Measurements from ENCODE around the gene LRMDA. TPM values are rescaled to one million over a fixed set of nuclear protein-coding genes. Genes with fewer than 3 reads are reported as not detected.

LRMDA gene
- total and polyA plus RNA-seq, 2 of the 8 experiments (the other 6 are each of a cell fraction or from before 2014, with no cell fraction given), result 0.86 to 2.8 TPM

DNA sequence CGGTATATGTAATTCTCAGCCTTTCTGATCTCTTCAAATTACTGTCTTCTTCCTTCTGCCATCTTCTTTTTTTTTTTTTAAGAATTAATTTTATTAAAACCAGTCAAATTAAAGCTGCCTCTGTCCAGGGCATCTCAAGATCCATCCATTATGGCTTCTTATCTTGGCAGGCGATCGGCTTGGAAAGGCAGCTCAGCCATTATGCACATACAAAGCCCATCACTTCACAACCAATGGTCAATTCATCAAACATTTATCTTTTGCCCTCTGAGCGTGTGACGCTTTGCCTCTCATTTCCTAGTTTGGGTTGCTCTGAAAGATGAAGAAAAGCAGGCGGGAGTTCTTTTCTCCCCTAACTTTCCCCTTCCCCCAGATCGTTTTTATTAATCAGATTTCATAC, 591.6 kb downstream of the LRMDA start (continued):
- TF ChIP-seq, protein P1, sequence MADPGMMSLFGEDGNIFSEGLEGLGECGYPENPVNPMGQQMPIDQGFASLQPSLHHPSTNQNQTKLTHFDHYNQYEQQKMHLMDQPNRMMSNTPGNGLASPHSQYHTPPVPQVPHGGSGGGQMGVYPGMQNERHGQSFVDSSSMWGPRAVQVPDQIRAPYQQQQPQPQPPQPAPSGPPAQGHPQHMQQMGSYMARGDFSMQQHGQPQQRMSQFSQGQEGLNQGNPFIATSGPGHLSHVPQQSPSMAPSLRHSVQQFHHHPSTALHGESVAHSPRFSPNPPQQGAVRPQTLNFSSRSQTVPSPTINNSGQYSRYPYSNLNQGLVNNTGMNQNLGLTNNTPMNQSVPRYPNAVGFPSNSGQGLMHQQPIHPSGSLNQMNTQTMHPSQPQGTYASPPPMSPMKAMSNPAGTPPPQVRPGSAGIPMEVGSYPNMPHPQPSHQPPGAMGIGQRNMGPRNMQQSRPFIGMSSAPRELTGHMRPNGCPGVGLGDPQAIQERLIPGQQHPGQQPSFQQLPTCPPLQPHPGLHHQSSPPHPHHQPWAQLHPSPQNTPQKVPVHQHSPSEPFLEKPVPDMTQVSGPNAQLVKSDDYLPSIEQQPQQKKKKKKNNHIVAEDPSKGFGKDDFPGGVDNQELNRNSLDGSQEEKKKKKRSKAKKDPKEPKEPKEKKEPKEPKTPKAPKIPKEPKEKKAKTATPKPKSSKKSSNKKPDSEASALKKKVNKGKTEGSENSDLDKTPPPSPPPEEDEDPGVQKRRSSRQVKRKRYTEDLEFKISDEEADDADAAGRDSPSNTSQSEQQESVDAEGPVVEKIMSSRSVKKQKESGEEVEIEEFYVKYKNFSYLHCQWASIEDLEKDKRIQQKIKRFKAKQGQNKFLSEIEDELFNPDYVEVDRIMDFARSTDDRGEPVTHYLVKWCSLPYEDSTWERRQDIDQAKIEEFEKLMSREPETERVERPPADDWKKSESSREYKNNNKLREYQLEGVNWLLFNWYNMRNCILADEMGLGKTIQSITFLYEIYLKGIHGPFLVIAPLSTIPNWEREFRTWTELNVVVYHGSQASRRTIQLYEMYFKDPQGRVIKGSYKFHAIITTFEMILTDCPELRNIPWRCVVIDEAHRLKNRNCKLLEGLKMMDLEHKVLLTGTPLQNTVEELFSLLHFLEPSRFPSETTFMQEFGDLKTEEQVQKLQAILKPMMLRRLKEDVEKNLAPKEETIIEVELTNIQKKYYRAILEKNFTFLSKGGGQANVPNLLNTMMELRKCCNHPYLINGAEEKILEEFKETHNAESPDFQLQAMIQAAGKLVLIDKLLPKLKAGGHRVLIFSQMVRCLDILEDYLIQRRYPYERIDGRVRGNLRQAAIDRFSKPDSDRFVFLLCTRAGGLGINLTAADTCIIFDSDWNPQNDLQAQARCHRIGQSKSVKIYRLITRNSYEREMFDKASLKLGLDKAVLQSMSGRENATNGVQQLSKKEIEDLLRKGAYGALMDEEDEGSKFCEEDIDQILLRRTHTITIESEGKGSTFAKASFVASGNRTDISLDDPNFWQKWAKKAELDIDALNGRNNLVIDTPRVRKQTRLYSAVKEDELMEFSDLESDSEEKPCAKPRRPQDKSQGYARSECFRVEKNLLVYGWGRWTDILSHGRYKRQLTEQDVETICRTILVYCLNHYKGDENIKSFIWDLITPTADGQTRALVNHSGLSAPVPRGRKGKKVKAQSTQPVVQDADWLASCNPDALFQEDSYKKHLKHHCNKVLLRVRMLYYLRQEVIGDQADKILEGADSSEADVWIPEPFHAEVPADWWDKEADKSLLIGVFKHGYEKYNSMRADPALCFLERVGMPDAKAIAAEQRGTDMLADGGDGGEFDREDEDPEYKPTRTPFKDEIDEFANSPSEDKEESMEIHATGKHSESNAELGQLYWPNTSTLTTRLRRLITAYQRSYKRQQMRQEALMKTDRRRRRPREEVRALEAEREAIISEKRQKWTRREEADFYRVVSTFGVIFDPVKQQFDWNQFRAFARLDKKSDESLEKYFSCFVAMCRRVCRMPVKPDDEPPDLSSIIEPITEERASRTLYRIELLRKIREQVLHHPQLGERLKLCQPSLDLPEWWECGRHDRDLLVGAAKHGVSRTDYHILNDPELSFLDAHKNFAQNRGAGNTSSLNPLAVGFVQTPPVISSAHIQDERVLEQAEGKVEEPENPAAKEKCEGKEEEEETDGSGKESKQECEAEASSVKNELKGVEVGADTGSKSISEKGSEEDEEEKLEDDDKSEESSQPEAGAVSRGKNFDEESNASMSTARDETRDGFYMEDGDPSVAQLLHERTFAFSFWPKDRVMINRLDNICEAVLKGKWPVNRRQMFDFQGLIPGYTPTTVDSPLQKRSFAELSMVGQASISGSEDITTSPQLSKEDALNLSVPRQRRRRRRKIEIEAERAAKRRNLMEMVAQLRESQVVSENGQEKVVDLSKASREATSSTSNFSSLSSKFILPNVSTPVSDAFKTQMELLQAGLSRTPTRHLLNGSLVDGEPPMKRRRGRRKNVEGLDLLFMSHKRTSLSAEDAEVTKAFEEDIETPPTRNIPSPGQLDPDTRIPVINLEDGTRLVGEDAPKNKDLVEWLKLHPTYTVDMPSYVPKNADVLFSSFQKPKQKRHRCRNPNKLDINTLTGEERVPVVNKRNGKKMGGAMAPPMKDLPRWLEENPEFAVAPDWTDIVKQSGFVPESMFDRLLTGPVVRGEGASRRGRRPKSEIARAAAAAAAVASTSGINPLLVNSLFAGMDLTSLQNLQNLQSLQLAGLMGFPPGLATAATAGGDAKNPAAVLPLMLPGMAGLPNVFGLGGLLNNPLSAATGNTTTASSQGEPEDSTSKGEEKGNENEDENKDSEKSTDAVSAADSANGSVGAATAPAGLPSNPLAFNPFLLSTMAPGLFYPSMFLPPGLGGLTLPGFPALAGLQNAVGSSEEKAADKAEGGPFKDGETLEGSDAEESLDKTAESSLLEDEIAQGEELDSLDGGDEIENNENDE (IDR thresholded peaks at IDR 0.05; ENCODE audit: insufficient replicate concordance, low read length), result no peak
- TF ChIP-seq PHF8 (conservative IDR thresholded peaks at IDR 0.05; ENCODE audit: low read depth, low read length) (no peak), MAFK (IDR thresholded peaks at IDR 0.05; ENCODE audit: low read depth, low read length) (no peak), CEBPB (IDR thresholded peaks at IDR 0.05; ENCODE audit: low read depth, low read length) (no peak), TCF12 (IDR thresholded peaks at IDR 0.05; ENCODE audit: low read depth, low read length) (no peak), CHD1 (IDR thresholded peaks at IDR 0.05; ENCODE audit: low read depth, low read length) (no peak), POLR2A (IDR thresholded peaks at IDR 0.05; ENCODE audit: control extremely low read depth in 1 of 2, low read depth in 2 of 2, low read length in 2 of 2) (no peak), TBP (IDR thresholded peaks at IDR 0.05; ENCODE audit: low read depth, low read length) (no peak), ZNF274 (IDR thresholded peaks at IDR 0.05; ENCODE audit: borderline replicate concordance, extremely low read depth, low read length) (no peak), GABPA (IDR thresholded peaks at IDR 0.05; ENCODE audit: borderline replicate concordance, insufficient read depth, low read length) (no peak)
- TF ChIP-seq, protein P2, sequence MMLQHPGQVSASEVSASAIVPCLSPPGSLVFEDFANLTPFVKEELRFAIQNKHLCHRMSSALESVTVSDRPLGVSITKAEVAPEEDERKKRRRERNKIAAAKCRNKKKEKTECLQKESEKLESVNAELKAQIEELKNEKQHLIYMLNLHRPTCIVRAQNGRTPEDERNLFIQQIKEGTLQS (IDR thresholded peaks at IDR 0.05; ENCODE audit: insufficient read depth, low read depth, low read length), result no peak
